Breast epithelium (tissue), 3 donors: ENCODE data around the gene GUF1.

ENCODE experiments used
- CTCF ChIP-seq, 3 donors: fragments of 450-650 bp; IDR thresholded peaks; one replicate each; pipeline ENCODE4 v1.5.1; 2016 to 2017; ENCODE audit warnings: antibody characterized with exemption in 3 of 3, mild to moderate bottlenecking in 3 of 3, moderate library complexity in 3 of 3
- POLR2A ChIP-seq: fragments of 450-650 bp; IDR thresholded peaks from one replicate; pipeline ENCODE4 v1.6.1; 2016; ENCODE audit warnings: antibody characterized with exemption, mild to moderate bottlenecking, moderate library complexity
- POLR2AphosphoS5 ChIP-seq, 3 donors: sonication (generic); formaldehyde crosslinking; IDR thresholded peaks; one replicate each; pipeline ENCODE4 v1.6.1; 2017; ENCODE audit warnings: antibody characterized with exemption in 3 of 3

GRCh38 chr4:44661940-44662622 is 16.1 kb upstream of the GUF1 start:
- TF ChIP-seq CTCF (IDR thresholded peaks at IDR 0.05) = no peak
- TF ChIP-seq POLR2A = no peak
- no peak for TF ChIP-seq POLR2AphosphoS5 (IDR thresholded peaks at IDR 0.05)
